H9 (cell line): ENCODE results near the gene PEX16. TPM values are rescaled to one million over a fixed set of nuclear protein-coding genes. Genes with fewer than 3 reads are reported as not detected.

Source experiments
- DNase-seq: peaks from one replicate; pipeline ENCODE4 v3.0.0-alpha.2; 2017
- H2AFZ ChIP-seq: one replicate; pipeline ENCODE4 v1.6.1; 2013; ENCODE audit warnings: mild to moderate bottlenecking, low read length, control low read depth, moderate library complexity
- H2AK5ac ChIP-seq: 2 replicates; pipeline ENCODE4 v1.6.1; 2013; ENCODE audit warnings: low read length, control low read depth, mixed read lengths; ENCODE audit not compliant: insufficient read length
- H2BK120ac ChIP-seq: one replicate; pipeline ENCODE4 v1.6.1; 2013; ENCODE audit warnings: low read depth, mild to moderate bottlenecking, low read length, control low read depth, inconsistent platforms; ENCODE audit not compliant: poor library complexity, severe bottlenecking
- H2BK12ac ChIP-seq: 2 replicates; pipeline ENCODE4 v1.6.1; 2013; ENCODE audit warnings: low read length, control low read depth, mixed read lengths, low read depth; ENCODE audit not compliant: insufficient read length
- H2BK15ac ChIP-seq: 2 replicates; pipeline ENCODE4 v1.6.1; 2013; ENCODE audit warnings: low read depth, low read length, control low read depth
- H2BK20ac ChIP-seq: one replicate; pipeline ENCODE4 v1.6.1; 2013; ENCODE audit warnings: low read depth, mild to moderate bottlenecking, low read length, control low read depth, inconsistent platforms; ENCODE audit not compliant: poor library complexity, severe bottlenecking
- H2BK5ac ChIP-seq: 2 replicates; pipeline ENCODE4 v1.6.1; 2013; ENCODE audit warnings: low read length, control low read depth, mixed read lengths; ENCODE audit not compliant: insufficient read length
- H3K14ac ChIP-seq: 2 replicates; pipeline ENCODE4 v1.6.1; 2013; ENCODE audit warnings: low read length, control low read depth; ENCODE audit not compliant: insufficient read depth
- H3K18ac ChIP-seq: 2 replicates; pipeline ENCODE4 v1.6.1; 2013; ENCODE audit warnings: low read depth, mild to moderate bottlenecking, mixed read lengths, low read length, control low read depth; ENCODE audit not compliant: insufficient read length
- H3K23ac ChIP-seq: 2 replicates; pipeline ENCODE4 v1.6.1; 2013; ENCODE audit warnings: low read length, control low read depth, mixed read lengths, low read depth; ENCODE audit not compliant: insufficient read length
- H3K23me2 ChIP-seq: 2 replicates; pipeline ENCODE4 v1.6.1; 2013; ENCODE audit warnings: low read depth, mild to moderate bottlenecking, mixed read lengths, low read length, control low read depth; ENCODE audit not compliant: insufficient read length, poor library complexity, severe bottlenecking
- H3K27ac ChIP-seq: 2 replicates; pipeline ENCODE4 v1.5.1; 2013; ENCODE audit warnings: low read length, control low read depth, mixed read lengths, low read depth; ENCODE audit not compliant: insufficient read length
- H3K27me3 ChIP-seq: 2 replicates; pipeline ENCODE4 v1.6.1; 2013; ENCODE audit warnings: low read length, control low read depth, inconsistent platforms; ENCODE audit not compliant: insufficient read depth
- H3K4ac ChIP-seq: 2 replicates; pipeline ENCODE4 v1.6.1; 2013; ENCODE audit warnings: low read depth, mild to moderate bottlenecking, control low read depth, inconsistent platforms, low read length, moderate library complexity
- H3K4me1 ChIP-seq: 2 replicates; pipeline ENCODE4 v1.6.1; 2013; ENCODE audit warnings: low read length, control low read depth, inconsistent platforms; ENCODE audit not compliant: insufficient read depth
- H3K4me2 ChIP-seq: 2 replicates; pipeline ENCODE4 v1.6.1; 2013; ENCODE audit warnings: low read length, control low read depth, mixed read lengths; ENCODE audit not compliant: insufficient read length, insufficient read depth
- H3K56ac ChIP-seq: 2 replicates; pipeline ENCODE4 v1.6.1; 2013; ENCODE audit warnings: low read depth, mild to moderate bottlenecking, mixed read lengths, low read length, control low read depth; ENCODE audit not compliant: insufficient read length
- H3K79me1 ChIP-seq: 2 replicates; pipeline ENCODE4 v1.6.1; 2013; ENCODE audit warnings: low read depth, mild to moderate bottlenecking, moderate library complexity, low read length, control low read depth, inconsistent platforms; ENCODE audit not compliant: insufficient read depth, poor library complexity, severe bottlenecking
- H3K79me2 ChIP-seq: 2 replicates; pipeline ENCODE4 v1.6.1; 2013; ENCODE audit warnings: low read length, control low read depth, inconsistent platforms; ENCODE audit not compliant: insufficient read depth
- H3K9ac ChIP-seq: 2 replicates; pipeline ENCODE4 v1.6.1; 2013; ENCODE audit warnings: low read length, control low read depth, mixed read lengths; ENCODE audit not compliant: insufficient read length; ENCODE audit errors: extremely low read depth
- H3K9me3 ChIP-seq: one replicate; pipeline ENCODE4 v1.6.1; 2013; ENCODE audit warnings: low read depth, low read length, inconsistent platforms; ENCODE audit not compliant: control insufficient read depth
- H3T11ph ChIP-seq: one replicate; pipeline ENCODE4 v1.6.1; 2013; ENCODE audit warnings: mild to moderate bottlenecking, low read length, control low read depth, inconsistent platforms
- H4K20me1 ChIP-seq: one replicate; pipeline ENCODE4 v1.6.1; 2013; ENCODE audit not compliant: control insufficient read depth, insufficient read length, insufficient read depth
- H4K5ac ChIP-seq: 2 replicates; pipeline ENCODE4 v1.6.1; 2013; ENCODE audit warnings: low read depth, mild to moderate bottlenecking, mixed read lengths, low read length, control low read depth; ENCODE audit not compliant: insufficient read length
- H4K8ac ChIP-seq: replicated peaks from 2 replicates; pipeline ENCODE4 v1.6.1; 2013; ENCODE audit warnings: low read length, control low read depth, mixed read lengths, low read depth; ENCODE audit not compliant: insufficient read length
- H4K91ac ChIP-seq: 2 replicates; pipeline ENCODE4 v1.6.1; 2013; ENCODE audit warnings: low read depth, mild to moderate bottlenecking, moderate library complexity, mixed read lengths, low read length, control low read depth; ENCODE audit not compliant: insufficient read length
- H3K27ac Mint-ChIP-seq, 3 experiments: 2 replicates in 2 of 3; 3 replicates in 1 of 3; pipeline ENCODE4 v1.8.0; 2020 to 2021; ENCODE audit warnings: mixed read lengths in 3 of 3, mild to moderate bottlenecking in 1 of 3, moderate library complexity in 1 of 3
- H3K27me3 Mint-ChIP-seq: 2 replicates; pipeline ENCODE4 v1.8.0; 2021; ENCODE audit warnings: low read depth, mild to moderate bottlenecking, moderate library complexity, mixed read lengths
- H3K36me3 Mint-ChIP-seq, 3 experiments: 2 replicates in 2 of 3; 3 replicates in 1 of 3; pipeline ENCODE4 v1.8.0; 2020 to 2021; ENCODE audit warnings: low read depth in 3 of 3, mixed read lengths in 3 of 3; ENCODE audit not compliant: insufficient read depth in 1 of 3
- H3K4me1 Mint-ChIP-seq, 2 experiments: 2 replicates each; pipeline ENCODE4 v1.8.0; 2020; ENCODE audit warnings: mixed read lengths in 2 of 2
- H3K4me3 Mint-ChIP-seq, 2 experiments: 2 replicates in 1 of 2; 3 replicates in 1 of 2; pipeline ENCODE4 v1.8.0; 2020 to 2021; ENCODE audit warnings: mild to moderate bottlenecking in 2 of 2, mixed read lengths in 2 of 2, moderate library complexity in 1 of 2
- H3K9me3 Mint-ChIP-seq, 2 experiments: 2 replicates in 1 of 2; 3 replicates in 1 of 2; pipeline ENCODE4 v1.8.0; 2020; ENCODE audit warnings: mild to moderate bottlenecking in 2 of 2, mixed read lengths in 2 of 2, moderate library complexity in 1 of 2
- WGBS: extraction: QIAGEN DNeasy Blood & Tissue Kit; methylation state at CpG from one replicate; pipeline ENCODE4 v1.1.7; 2013; ENCODE audit warnings: missing lambda C conversion rate, low lambda C conversion rate, mixed read lengths; ENCODE audit not compliant: insufficient read length; ENCODE audit errors: extremely low coverage; 5-methylcytosine and 5-hydroxymethylcytosine counted together
- total RNA-seq: library from RNA; stranded (reverse); gene quantifications from 2 replicates; pipeline ENCODE4 v1.2.1, GENCODE V29; 2021
- TF ChIP-seq, protein P1 (sequence below): fragments of 200-600 bp; sonication (generic); conservative IDR thresholded peaks from 3 replicates; pipeline ENCODE4 v1.8.0; 2021; ENCODE audit warnings: antibody characterized with exemption, mild to moderate bottlenecking

PEX16 gene
- total RNA-seq, 1 experiment from 2014 or later: 30.8 TPM

- H4K5ac ChIP-seq: no peak overlapping the region
- H3K27ac ChIP-seq: no peak overlapping the region
- H3K9me3 ChIP-seq: no peaks in the 10 kb centered on the region
- H3K79me1 ChIP-seq: no peaks in the 10 kb centered on the region
- no peaks in the 10 kb centered on the region for H3K23me2 ChIP-seq
- no peaks in the 10 kb centered on the region for H3K27me3 ChIP-seq
- H2BK20ac ChIP-seq: no peak overlapping the region
- H2AFZ ChIP-seq: no peak overlapping the region
- H2BK5ac ChIP-seq: no peak overlapping the region
- no peak overlapping the region for H3K9ac ChIP-seq
- H3K23ac ChIP-seq: no peak overlapping the region
- no peak overlapping the region for H3T11ph ChIP-seq
- DNase-seq: no peak
- H3K18ac ChIP-seq: no peak overlapping the region
- no peak overlapping the region for H2BK12ac ChIP-seq
- TF ChIP-seq, protein P1, sequence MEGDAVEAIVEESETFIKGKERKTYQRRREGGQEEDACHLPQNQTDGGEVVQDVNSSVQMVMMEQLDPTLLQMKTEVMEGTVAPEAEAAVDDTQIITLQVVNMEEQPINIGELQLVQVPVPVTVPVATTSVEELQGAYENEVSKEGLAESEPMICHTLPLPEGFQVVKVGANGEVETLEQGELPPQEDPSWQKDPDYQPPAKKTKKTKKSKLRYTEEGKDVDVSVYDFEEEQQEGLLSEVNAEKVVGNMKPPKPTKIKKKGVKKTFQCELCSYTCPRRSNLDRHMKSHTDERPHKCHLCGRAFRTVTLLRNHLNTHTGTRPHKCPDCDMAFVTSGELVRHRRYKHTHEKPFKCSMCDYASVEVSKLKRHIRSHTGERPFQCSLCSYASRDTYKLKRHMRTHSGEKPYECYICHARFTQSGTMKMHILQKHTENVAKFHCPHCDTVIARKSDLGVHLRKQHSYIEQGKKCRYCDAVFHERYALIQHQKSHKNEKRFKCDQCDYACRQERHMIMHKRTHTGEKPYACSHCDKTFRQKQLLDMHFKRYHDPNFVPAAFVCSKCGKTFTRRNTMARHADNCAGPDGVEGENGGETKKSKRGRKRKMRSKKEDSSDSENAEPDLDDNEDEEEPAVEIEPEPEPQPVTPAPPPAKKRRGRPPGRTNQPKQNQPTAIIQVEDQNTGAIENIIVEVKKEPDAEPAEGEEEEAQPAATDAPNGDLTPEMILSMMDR: no peak
- Mint-ChIP-seq H3K9me3 (no peaks in the 10 kb centered on the region), H3K4me3 (no peak overlapping the region), H3K27ac (peak overlapping the region in 2 of 3 experiments; percentile 56 to 86; a peak in 4 of 7 replicates), H3K4me1 (peaks cover 5 to 12% of the 10 kb centered on the region in 2 experiments; a peak in 3 of 4 replicates), H3K27me3 (no peaks in the 10 kb centered on the region), H3K36me3 (peaks cover 5 to 62% (median 60%) of the 10 kb centered on the region in 3 experiments)
- no peaks in the 10 kb centered on the region for H3K79me2 ChIP-seq
- no CpG with 5 or more reads among the region's 10 CpGs for WGBS
- H2BK15ac ChIP-seq: no peak overlapping the region
- no peaks in the 10 kb centered on the region for H3K4me1 ChIP-seq
- no peak overlapping the region for H3K56ac ChIP-seq
- no peak overlapping the region for H2AK5ac ChIP-seq
- no peak overlapping the region for H4K91ac ChIP-seq
- H4K20me1 ChIP-seq: no peaks in the 10 kb centered on the region
- H3K14ac ChIP-seq: no peak overlapping the region; the same call in 1 of the 2 replicates
- no peak overlapping the region for H4K8ac ChIP-seq
- H3K4ac ChIP-seq: no peak overlapping the region
- H2BK120ac ChIP-seq: no peak overlapping the region
- no peak overlapping the region for H3K4me2 ChIP-seq
Measured at GRCh38 chr11:45931739-45932138, 14.1 kb upstream of the PEX16 start.
